SJSA1 (cell line): Measurements from ENCODE around the gene DOK7. TPM values are rescaled to one million over a fixed set of nuclear protein-coding genes. Genes with fewer than 3 reads are reported as not detected.

Experiments
- DNase-seq, 2 experiments: peaks; one replicate each; pipeline ENCODE4 v3.0.0-alpha.2; 2015 to 2020; ENCODE audit warnings: low spot score in 2 of 2, low read depth in 1 of 2
- H3K27ac ChIP-seq: fragments of 250-450 bp; sonication (Bioruptor Pico); 2 replicates; pipeline ENCODE4 v1.5.1; 2020; ENCODE audit warnings: mild to moderate bottlenecking, moderate library complexity
- H3K27me3 ChIP-seq: fragments of 250-450 bp; sonication (Bioruptor Pico); replicated peaks from 2 replicates; pipeline ENCODE4 v1.5.1; 2020; ENCODE audit warnings: mild to moderate bottlenecking, moderate library complexity
- H3K36me3 ChIP-seq: fragments of 250-450 bp; sonication (Bioruptor Pico); 2 replicates; pipeline ENCODE4 v1.5.1; 2020; ENCODE audit warnings: mild to moderate bottlenecking
- H3K4me1 ChIP-seq: fragments of 250-450 bp; sonication (Bioruptor Pico); replicated peaks from 2 replicates; pipeline ENCODE4 v1.6.1; 2021; ENCODE audit warnings: mild to moderate bottlenecking
- H3K4me3 ChIP-seq: fragments of 250-450 bp; sonication (Bioruptor Pico); 2 replicates; pipeline ENCODE4 v1.5.1; 2020; ENCODE audit warnings: mild to moderate bottlenecking
- H3K9me3 ChIP-seq: fragments of 250-450 bp; sonication (Bioruptor Pico); replicated peaks from 2 replicates; pipeline ENCODE4 v1.5.1; 2020; ENCODE audit warnings: mild to moderate bottlenecking
- total RNA-seq: library from RNA; depleted of rRNA; stranded (reverse); fragments of >200 nt; shearing (Covaris generic); gene quantifications from 2 replicates; pipeline ENCODE4 v1.2.3, GENCODE V29; 2014

DOK7 gene
- total RNA-seq, 1 experiment from 2014 or later, result 0.05 TPM

GRCh38 chr4:3442959-3443749, 20.0 kb upstream of the DOK7 start:
- peaks cover 20% of the 10 kb centered on the region for H3K4me1 ChIP-seq
- no peak overlapping the region for H3K4me3 ChIP-seq
- H3K9me3 ChIP-seq, result no peaks in the 10 kb centered on the region
- H3K27me3 ChIP-seq, result no peaks in the 10 kb centered on the region
- H3K27ac ChIP-seq, result no peak overlapping the region
- no peak for DNase-seq
- no peaks in the 10 kb centered on the region for H3K36me3 ChIP-seq

- DNase-seq, result no peak
- H3K4me1 ChIP-seq, result peaks cover 20% of the 10 kb centered on the region
- no peaks in the 10 kb centered on the region for H3K36me3 ChIP-seq
- no peaks in the 10 kb centered on the region for H3K9me3 ChIP-seq
- no peaks in the 10 kb centered on the region for H3K27me3 ChIP-seq
- H3K27ac ChIP-seq, result no peak overlapping the region
- no peak overlapping the region for H3K4me3 ChIP-seq
Measured at GRCh38 chr4:3443750-3444309, 19.3 kb upstream of the DOK7 start.

GRCh38 chr4:3444351-3445110, 18.6 kb upstream of the DOK7 start:
- no peak overlapping the region for H3K27ac ChIP-seq
- no peak for DNase-seq

GRCh38 chr4:3445111-3445820, 17.8 kb upstream of the DOK7 start:
- Histone ChIP-seq H3K9me3 (no peaks in the 10 kb centered on the region), H3K27me3 (no peaks in the 10 kb centered on the region), H3K4me3 (no peak overlapping the region), H3K27ac (no peak overlapping the region), H3K36me3 (no peaks in the 10 kb centered on the region), H3K4me1 (peaks cover 9% of the 10 kb centered on the region)
- no peak for DNase-seq

More at GRCh38 chr4:3444351-3445110, 18.6 kb upstream of the DOK7 start:
- peaks cover 17% of the 10 kb centered on the region for H3K4me1 ChIP-seq
- no peaks in the 10 kb centered on the region for H3K9me3 ChIP-seq
- H3K4me3 ChIP-seq, result no peak overlapping the region
- no peaks in the 10 kb centered on the region for H3K36me3 ChIP-seq
- no peaks in the 10 kb centered on the region for H3K27me3 ChIP-seq

- Histone ChIP-seq H3K9me3 (no peaks in the 10 kb centered on the region), H3K36me3 (no peaks in the 10 kb centered on the region), H3K4me1 (peaks cover 5% of the 10 kb centered on the region), H3K4me3 (no peak overlapping the region), H3K27ac (no peak overlapping the region), H3K27me3 (no peaks in the 10 kb centered on the region)
- no peak for DNase-seq
Measured at GRCh38 chr4:3445829-3446545, 17.1 kb upstream of the DOK7 start.

DNA sequence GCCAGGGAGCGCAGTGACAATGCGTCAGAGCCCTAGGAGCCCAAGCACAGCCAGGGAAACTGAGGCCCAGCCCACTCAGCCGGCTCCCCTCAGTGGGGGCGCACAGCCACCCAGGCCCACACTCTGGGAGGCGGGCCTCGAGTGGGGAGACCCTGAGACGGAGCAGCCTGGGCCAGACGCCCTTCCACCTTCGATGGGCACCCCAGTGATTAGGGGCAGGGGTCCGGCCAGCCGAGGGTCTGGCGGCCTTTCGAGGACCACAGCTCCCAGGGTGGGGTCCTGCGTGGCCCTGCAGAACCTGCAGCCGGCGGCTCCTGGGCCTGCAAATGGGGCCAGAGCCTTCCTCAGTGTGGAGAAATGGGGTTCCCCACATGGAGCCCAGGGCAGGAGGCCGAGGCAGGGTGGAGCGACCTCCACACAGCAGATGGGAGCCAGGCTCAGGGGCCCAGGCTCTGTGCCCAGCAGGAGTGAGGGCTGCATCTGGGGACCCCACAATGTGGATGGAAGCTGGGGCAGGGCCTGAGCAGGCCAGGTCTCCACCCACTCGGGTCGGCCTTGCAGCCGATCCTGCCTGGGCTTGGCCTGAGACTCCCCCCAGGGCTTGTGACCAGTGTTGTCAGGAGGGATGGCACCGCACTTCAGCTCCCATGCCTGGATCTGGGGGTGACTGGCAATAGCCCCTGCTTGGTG, 16.3 kb upstream of the DOK7 start:
- Histone ChIP-seq H3K4me1 (peaks cover 4% of the 10 kb centered on the region), H3K9me3 (no peaks in the 10 kb centered on the region), H3K4me3 (no peak overlapping the region), H3K27ac (no peak overlapping the region), H3K36me3 (no peaks in the 10 kb centered on the region), H3K27me3 (no peaks in the 10 kb centered on the region)
- DNase-seq, result no peak

- Histone ChIP-seq H3K36me3 (no peaks in the 10 kb centered on the region), H3K4me1 (peaks cover 11% of the 10 kb centered on the region), H3K9me3 (no peaks in the 10 kb centered on the region), H3K27me3 (no peaks in the 10 kb centered on the region), H3K27ac (no peak overlapping the region), H3K4me3 (no peak overlapping the region)
- DNase-seq, result no peak
Measured at GRCh38 chr4:3447431-3448395, 15.4 kb upstream of the DOK7 start.

- H3K36me3 ChIP-seq, result no peaks in the 10 kb centered on the region
- no peak overlapping the region for H3K4me3 ChIP-seq
- no peak for DNase-seq
- no peaks in the 10 kb centered on the region for H3K9me3 ChIP-seq
- no peak overlapping the region for H3K27ac ChIP-seq
- H3K4me1 ChIP-seq, result peaks cover 11% of the 10 kb centered on the region
- no peaks in the 10 kb centered on the region for H3K27me3 ChIP-seq
Measured at GRCh38 chr4:3449047-3449573, 14.0 kb upstream of the DOK7 start.

DNA sequence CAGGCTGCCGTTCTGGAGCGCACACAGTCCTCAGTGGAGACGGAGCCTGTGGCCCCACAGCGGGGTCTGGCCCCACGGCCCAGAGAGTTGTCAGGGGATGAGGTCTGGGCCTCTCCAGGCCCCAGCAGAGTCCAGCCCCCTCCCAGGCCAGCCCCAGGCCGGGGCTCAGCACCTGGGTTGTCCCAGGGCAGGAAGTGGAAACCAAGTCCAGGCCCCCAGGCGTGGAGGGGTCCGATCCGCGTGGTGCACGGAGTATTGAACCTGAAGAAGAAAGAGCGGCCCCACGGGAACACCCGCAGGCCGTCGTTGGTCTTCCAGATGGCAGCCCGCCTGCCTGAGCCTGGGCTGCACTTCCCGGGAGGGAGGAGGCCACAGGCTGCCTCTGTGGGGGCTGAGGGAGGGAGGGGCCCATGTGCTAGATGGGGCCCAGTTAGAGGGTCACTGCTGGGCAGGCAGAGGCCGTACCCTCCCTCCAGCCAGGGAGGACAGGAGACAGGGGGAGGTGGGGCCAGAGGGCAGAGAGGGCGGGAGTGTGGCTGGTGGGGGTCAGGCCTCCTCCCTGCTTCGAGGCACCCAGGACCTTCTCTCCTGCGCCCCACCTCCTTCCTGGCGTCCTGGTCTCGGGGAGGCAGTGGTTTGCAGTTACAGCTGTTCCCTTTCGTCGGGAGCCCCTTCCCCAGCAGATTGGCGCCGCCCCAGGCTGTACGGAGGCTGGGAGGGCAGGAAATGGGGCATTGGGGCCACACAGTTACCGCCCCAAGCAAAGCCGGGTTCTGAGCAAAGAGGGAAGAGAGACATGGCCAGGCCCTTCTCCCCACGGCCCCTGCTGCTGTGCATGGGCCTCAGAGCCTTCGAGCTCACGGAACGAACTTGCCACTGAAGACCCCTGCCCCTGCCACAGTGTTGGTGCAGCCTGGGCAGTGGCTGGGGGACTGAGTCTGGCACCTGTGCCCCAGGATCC, 13.3 kb upstream of the DOK7 start:
- Histone ChIP-seq H3K9me3 (no peaks in the 10 kb centered on the region), H3K27me3 (no peaks in the 10 kb centered on the region), H3K4me1 (peaks cover 11% of the 10 kb centered on the region), H3K27ac (no peak overlapping the region), H3K4me3 (no peak overlapping the region), H3K36me3 (no peaks in the 10 kb centered on the region)
- no peak for DNase-seq

DNA sequence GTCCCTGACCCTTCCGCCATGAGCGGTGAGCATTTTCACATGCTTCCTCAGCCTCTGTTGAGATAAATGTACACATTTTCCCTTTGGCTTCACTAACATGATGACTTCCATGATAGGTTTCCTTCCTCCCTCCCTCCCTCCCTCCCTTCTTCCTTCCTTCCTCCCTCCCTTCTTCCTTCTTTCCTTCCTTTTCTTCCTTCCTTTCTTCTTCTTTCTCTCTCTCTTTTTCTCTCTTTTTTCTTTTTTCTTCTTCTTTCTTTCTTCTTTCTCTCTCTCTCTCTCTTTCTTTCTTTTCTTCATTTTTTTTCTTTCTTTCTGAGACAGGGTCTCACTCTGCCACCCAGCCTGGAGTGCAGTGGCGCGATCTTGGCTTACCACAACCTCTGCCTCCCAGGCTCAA, 12.5 kb upstream of the DOK7 start:
- no peaks in the 10 kb centered on the region for H3K36me3 ChIP-seq
- H3K4me1 ChIP-seq, result peaks cover 11% of the 10 kb centered on the region
- H3K4me3 ChIP-seq, result no peak overlapping the region
- no peaks in the 10 kb centered on the region for H3K9me3 ChIP-seq
- DNase-seq, result no peak
- H3K27ac ChIP-seq, result no peak overlapping the region
- H3K27me3 ChIP-seq, result no peaks in the 10 kb centered on the region

DNA sequence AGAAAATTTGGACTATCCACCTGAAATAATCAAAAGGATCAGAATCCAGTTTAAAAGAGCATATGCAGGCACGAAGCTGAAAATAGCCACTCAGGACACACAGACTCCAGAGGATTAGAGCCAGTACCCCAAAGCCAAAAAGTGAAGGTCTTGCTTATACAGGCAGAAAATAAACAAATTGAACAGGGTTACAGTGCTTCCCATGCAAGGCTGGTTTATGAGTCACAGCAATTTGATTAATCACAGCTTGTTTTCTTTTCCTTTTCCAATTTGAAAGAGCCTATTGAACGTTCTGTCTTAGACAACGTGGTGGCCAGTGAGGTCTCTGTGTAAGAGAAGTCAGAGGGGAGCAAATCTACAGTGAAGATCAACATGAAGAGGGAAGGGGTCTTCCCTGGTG, 11.2 kb upstream of the DOK7 start:
- H3K27ac ChIP-seq, result no peak overlapping the region
- peaks cover 11% of the 10 kb centered on the region for H3K4me1 ChIP-seq

More for the DNA sequence above, 11.2 kb upstream of the DOK7 start:
- H3K4me3 ChIP-seq, result no peak overlapping the region
- no peaks in the 10 kb centered on the region for H3K36me3 ChIP-seq
- no peaks in the 10 kb centered on the region for H3K27me3 ChIP-seq
- no peaks in the 10 kb centered on the region for H3K9me3 ChIP-seq
- peak in 1 of 2 experiments; percentile 20 for DNase-seq
